K562 (cell line): ENCODE measurements around the gene CEP19. TPM values are rescaled to one million over a fixed set of nuclear protein-coding genes. Genes with fewer than 3 reads are reported as not detected.

Experiments
- CEBPB ChIP-seq: fragments of 450-650 bp; IDR thresholded peaks from 2 replicates; pipeline ENCODE4 v1.6.1; 2016; ENCODE audit warnings: missing genetic modification characterization, missing compliant biosample characterization
- NR1H2 ChIP-seq: sonication (generic); formaldehyde crosslinking; IDR thresholded peaks from 2 replicates; pipeline ENCODE4 v1.4.0; 2020; ENCODE audit warnings: mild to moderate bottlenecking, missing genetic modification reagents
- RBBP5 ChIP-seq: fragments of 200-600 bp; sonication (generic); IDR thresholded peaks from 2 replicates; pipeline ENCODE4 v1.6.1; 2012; ENCODE audit warnings: borderline replicate concordance, mild to moderate bottlenecking, low read length, control low read depth, inconsistent platforms; ENCODE audit not compliant: insufficient read depth, poor library complexity, severe bottlenecking
- THRAP3 ChIP-seq: fragments of 450-650 bp; IDR thresholded peaks from 2 replicates; pipeline ENCODE4 v1.6.1; 2016; ENCODE audit warnings: mild to moderate bottlenecking, inconsistent platforms, borderline replicate concordance
- ZFP36 ChIP-seq: fragments of 150-350 bp; IDR thresholded peaks from 2 replicates; pipeline ENCODE4 v1.6.1; 2018; ENCODE audit warnings: low read length, low read depth; ENCODE audit not compliant: partially characterized antibody
- polyA plus RNA-seq, 8 experiments: library from polyadenylated mRNA; depleted of rRNA in 4 of 8; stranded (reverse) in 5 of 8; unstranded in 3 of 8; fragments of >200 nt; fragmentation: Nextera tagmentation in 2 of 8; fragmentation: Illumina TruSeq in 1 of 8; extraction: Ambion mirVana in 2 of 8; extraction: Trizol in 1 of 8; gene quantifications; 2 replicates each; pipeline versions ENCODE4 v1.2.1 to v1.2.3, GENCODE V29; 2011 to 2014; ENCODE audit warnings: inconsistent platforms in 1 of 8, missing spikeins in 1 of 8
- total RNA-seq, 7 experiments: library from RNA; depleted of rRNA in 6 of 7; stranded (reverse); fragments of >200 nt in 6 of 7; fragmentation: Illumina TruSeq in 2 of 7; extraction: Trizol in 2 of 7; gene quantifications; 2 replicates each; pipeline versions ENCODE4 v1.2.1 to v1.2.3, GENCODE V29; 2011 to 2021; ENCODE audit warnings: low replicate concordance in 1 of 7
- TF ChIP-seq, protein P1 (sequence below), 3 experiments: fragments of 200-800 bp in 1 of 3; fragments of 250-450 bp in 1 of 3; fragments of 450-650 bp in 1 of 3; sonication (Bioruptor Pico) in 1 of 3; sonication (Bioruptor generic) in 1 of 3; formaldehyde crosslinking in 1 of 3; IDR thresholded peaks; 2 replicates each; pipeline versions ENCODE4 v1.6.1 to v1.8.0; 2016 to 2022; ENCODE audit warnings: mild to moderate bottlenecking in 2 of 3, missing genetic modification characterization in 2 of 3, missing compliant biosample characterization in 1 of 3, moderate library complexity in 1 of 3
- TF ChIP-seq, protein P2 (sequence below), 2 experiments: fragments of 450-650 bp; formaldehyde crosslinking in 1 of 2; IDR thresholded peaks; 2 replicates each; pipeline versions ENCODE4 v1.4.0 to v1.6.1; 2014 to 2020; ENCODE audit warnings: mild to moderate bottlenecking in 2 of 2, borderline replicate concordance in 1 of 2, low read depth in 1 of 2
- TF ChIP-seq, protein P3 (sequence below): sonication (generic); formaldehyde crosslinking; IDR thresholded peaks from 2 replicates; pipeline ENCODE4 v1.9.0; 2022; ENCODE audit warnings: mild to moderate bottlenecking, missing genetic modification reagents
- TF ChIP-seq, protein P4 (sequence below): sonication (generic); formaldehyde crosslinking; IDR thresholded peaks from 2 replicates; pipeline ENCODE4 v1.8.1; 2023; ENCODE audit warnings: mild to moderate bottlenecking, missing genetic modification reagents, moderate library complexity

Gene CEP19
- total and polyA plus RNA-seq, 9 of the 15 experiments (the other 6 are each of a cell fraction or from before 2014, with no cell fraction given) = 2.5 to 4.5 (median 3.7) TPM

DNA sequence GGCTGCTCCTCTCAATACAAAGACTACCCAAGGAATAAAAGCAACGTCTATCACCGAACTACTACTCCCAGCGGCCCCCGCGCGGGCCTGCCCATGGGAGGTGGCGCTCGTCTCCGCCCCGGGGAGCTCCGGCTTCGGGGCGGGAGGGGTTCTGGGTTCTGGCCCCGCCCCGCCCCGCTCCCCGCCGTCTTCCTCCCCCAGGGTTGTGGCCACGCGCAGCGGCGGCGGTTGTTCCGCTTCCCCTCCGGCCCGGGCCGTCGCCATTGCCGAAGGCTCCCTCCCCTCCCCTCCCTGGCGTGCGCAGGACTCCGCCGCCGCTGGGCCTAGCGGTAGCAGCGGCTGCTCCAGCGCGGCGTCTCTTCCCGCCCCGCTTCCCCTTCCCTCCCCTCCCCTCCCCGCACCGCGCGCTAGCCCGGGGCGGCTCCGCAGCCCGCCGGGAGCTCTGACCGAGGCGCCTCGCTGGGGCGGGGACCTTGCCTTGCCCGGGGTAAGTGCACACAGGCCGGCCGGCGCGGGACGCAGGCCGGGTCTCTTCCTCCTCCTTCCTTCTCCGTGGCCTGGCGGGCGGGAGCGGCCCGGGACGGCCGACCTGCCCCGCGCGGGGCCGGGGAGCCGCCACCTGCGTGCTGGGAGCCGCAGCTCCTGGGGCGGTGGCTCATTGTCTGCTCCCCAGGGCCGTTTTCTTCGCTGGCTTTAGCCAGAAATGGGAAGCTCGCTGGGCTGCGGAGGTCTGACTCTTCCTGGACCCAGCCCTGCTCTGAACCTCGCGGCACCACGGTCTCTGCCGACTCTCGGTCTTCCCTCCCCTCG, 27.8 kb upstream of the CEP19 start, which contains the start of gene PAK2 (continued):
- TF ChIP-seq, protein P1, sequence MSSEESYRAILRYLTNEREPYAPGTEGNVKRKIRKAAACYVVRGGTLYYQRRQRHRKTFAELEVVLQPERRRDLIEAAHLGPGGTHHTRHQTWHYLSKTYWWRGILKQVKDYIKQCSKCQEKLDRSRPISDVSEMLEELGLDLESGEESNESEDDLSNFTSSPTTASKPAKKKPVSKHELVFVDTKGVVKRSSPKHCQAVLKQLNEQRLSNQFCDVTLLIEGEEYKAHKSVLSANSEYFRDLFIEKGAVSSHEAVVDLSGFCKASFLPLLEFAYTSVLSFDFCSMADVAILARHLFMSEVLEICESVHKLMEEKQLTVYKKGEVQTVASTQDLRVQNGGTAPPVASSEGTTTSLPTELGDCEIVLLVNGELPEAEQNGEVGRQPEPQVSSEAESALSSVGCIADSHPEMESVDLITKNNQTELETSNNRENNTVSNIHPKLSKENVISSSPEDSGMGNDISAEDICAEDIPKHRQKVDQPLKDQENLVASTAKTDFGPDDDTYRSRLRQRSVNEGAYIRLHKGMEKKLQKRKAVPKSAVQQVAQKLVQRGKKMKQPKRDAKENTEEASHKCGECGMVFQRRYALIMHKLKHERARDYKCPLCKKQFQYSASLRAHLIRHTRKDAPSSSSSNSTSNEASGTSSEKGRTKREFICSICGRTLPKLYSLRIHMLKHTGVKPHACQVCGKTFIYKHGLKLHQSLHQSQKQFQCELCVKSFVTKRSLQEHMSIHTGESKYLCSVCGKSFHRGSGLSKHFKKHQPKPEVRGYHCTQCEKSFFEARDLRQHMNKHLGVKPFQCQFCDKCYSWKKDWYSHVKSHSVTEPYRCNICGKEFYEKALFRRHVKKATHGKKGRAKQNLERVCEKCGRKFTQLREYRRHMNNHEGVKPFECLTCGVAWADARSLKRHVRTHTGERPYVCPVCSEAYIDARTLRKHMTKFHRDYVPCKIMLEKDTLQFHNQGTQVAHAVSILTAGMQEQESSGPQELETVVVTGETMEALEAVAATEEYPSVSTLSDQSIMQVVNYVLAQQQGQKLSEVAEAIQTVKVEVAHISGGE (CRISPR knock-in tag; IDR thresholded peaks at IDR 0.05) = peak in 1 of 3 experiments; percentile 84; a peak in 2 of 6 replicates
- peak; percentile 92 for TF ChIP-seq RBBP5
- no peak for TF ChIP-seq NR1H2 (CRISPR knock-in tag)
- TF ChIP-seq, protein P2, sequence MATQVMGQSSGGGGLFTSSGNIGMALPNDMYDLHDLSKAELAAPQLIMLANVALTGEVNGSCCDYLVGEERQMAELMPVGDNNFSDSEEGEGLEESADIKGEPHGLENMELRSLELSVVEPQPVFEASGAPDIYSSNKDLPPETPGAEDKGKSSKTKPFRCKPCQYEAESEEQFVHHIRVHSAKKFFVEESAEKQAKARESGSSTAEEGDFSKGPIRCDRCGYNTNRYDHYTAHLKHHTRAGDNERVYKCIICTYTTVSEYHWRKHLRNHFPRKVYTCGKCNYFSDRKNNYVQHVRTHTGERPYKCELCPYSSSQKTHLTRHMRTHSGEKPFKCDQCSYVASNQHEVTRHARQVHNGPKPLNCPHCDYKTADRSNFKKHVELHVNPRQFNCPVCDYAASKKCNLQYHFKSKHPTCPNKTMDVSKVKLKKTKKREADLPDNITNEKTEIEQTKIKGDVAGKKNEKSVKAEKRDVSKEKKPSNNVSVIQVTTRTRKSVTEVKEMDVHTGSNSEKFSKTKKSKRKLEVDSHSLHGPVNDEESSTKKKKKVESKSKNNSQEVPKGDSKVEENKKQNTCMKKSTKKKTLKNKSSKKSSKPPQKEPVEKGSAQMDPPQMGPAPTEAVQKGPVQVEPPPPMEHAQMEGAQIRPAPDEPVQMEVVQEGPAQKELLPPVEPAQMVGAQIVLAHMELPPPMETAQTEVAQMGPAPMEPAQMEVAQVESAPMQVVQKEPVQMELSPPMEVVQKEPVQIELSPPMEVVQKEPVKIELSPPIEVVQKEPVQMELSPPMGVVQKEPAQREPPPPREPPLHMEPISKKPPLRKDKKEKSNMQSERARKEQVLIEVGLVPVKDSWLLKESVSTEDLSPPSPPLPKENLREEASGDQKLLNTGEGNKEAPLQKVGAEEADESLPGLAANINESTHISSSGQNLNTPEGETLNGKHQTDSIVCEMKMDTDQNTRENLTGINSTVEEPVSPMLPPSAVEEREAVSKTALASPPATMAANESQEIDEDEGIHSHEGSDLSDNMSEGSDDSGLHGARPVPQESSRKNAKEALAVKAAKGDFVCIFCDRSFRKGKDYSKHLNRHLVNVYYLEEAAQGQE (IDR thresholded peaks at IDR 0.05; ENCODE audit: borderline replicate concordance) = no peak; the same call in 1 of the 2 replicates
- TF ChIP-seq, protein P2 (CRISPR knock-in tag; IDR thresholded peaks at IDR 0.05; ENCODE audit: low read depth) = no peak; the same call in 1 of the 2 replicates
- no peak for TF ChIP-seq THRAP3
- TF ChIP-seq CEBPB = no peak
- TF ChIP-seq, protein P3, sequence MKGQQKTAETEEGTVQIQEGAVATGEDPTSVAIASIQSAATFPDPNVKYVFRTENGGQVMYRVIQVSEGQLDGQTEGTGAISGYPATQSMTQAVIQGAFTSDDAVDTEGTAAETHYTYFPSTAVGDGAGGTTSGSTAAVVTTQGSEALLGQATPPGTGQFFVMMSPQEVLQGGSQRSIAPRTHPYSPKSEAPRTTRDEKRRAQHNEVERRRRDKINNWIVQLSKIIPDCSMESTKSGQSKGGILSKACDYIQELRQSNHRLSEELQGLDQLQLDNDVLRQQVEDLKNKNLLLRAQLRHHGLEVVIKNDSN (CRISPR knock-in tag) = no peak
- TF ChIP-seq ZFP36 = no peak
- TF ChIP-seq, protein P4, sequence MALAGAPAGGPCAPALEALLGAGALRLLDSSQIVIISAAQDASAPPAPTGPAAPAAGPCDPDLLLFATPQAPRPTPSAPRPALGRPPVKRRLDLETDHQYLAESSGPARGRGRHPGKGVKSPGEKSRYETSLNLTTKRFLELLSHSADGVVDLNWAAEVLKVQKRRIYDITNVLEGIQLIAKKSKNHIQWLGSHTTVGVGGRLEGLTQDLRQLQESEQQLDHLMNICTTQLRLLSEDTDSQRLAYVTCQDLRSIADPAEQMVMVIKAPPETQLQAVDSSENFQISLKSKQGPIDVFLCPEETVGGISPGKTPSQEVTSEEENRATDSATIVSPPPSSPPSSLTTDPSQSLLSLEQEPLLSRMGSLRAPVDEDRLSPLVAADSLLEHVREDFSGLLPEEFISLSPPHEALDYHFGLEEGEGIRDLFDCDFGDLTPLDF (CRISPR knock-in tag) = no peak
